GM18505 (cell line): Measurements from ENCODE around the gene GNA14.

ENCODE experiments used
- ATAC-seq: cut with Tn5 transposase; IDR thresholded peaks from one replicate; pipeline ENCODE4 v1.9.1; 2021; ENCODE audit not compliant: unreplicated experiment
- POLR2A ChIP-seq: IDR thresholded peaks from 4 replicates; pipeline ENCODE4 v1.6.1; 2011; ENCODE audit warnings: borderline replicate concordance; ENCODE audit not compliant: insufficient read depth, insufficient read length; ENCODE audit errors: extremely low read depth

Gene GNA14

DNA sequence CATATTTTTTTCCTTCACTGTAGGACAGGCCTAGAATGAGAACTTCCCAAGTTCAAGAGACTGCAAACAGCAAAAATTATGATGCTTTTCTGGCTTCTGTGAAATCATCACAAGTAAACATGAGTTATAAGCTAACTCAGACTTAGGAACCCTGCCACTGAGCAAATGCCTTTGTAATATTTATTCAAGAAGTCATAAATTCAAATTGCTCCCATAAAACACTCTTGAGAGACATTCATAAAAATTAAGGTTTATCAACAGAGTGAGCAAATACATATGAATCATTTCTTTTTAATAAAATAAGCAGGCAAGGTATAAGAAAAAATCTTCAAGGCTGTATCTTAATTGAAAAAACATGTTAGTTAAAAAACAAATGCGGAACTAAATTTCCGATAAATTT, 124.2 kb downstream of the GNA14 start:
- no peak for TF ChIP-seq POLR2A
- ATAC-seq: no peak

DNA sequence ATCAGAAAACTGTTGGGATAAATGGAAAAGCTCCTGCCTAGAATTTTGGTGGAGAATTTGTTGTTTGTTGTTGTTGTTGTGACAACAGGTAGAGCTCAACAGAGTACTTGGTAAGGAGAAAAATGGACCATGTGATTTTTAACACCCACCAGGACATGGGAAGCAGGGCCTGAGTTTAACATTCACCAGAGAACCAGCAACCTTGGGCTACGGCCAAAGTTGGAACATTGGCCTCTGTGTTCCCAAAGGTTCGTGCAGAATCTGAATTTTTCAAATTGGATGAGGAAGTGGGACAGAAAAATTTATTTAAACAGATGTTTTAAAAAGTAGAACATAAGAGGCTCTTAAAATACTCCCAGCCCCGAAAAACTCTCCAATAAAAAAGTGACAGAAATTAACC, 127.0 kb downstream of the GNA14 start:
- ATAC-seq: no peak
- TF ChIP-seq POLR2A: no peak

DNA sequence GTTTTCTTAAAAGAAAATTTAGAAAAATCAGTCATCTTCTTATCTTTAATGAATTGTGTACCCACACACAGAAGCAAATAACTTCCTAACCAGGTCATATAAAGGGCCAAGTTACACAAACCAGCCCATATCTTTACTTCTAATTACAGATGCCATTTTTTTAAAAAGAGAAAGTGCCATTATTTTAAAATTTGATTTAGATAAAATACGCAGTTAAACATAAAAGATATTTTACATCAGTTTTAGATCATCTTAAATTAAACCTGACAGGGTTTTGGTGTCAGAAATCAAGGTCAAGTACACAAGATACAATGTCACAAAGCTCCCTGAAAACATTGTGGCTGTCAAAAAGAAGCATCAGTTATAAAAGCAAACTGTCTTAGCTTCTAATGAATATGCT, 129.4 kb downstream of the GNA14 start:
- TF ChIP-seq POLR2A: no peak

DNA sequence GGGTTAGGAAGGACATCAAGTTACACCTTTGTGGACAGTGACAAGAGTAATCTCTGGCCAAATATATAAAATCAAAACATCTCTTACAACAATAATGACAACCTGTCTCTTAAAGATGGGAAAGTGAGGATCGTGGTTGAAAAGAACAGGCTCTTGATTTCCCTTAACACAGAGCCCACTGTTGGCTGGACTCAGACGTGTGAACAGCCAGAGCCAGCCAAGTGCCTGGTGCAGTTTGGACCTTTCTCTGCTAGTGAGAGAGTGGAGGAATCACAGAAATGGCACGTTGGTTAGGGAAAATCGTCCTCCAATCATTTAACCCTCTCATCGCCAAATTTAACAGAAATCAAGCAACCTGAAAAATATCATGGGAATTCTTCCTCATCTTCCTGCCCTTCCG, 131.3 kb downstream of the GNA14 start:
- no peak for ATAC-seq

More for the DNA sequence above, 129.4 kb downstream of the GNA14 start:
- ATAC-seq: no peak

DNA sequence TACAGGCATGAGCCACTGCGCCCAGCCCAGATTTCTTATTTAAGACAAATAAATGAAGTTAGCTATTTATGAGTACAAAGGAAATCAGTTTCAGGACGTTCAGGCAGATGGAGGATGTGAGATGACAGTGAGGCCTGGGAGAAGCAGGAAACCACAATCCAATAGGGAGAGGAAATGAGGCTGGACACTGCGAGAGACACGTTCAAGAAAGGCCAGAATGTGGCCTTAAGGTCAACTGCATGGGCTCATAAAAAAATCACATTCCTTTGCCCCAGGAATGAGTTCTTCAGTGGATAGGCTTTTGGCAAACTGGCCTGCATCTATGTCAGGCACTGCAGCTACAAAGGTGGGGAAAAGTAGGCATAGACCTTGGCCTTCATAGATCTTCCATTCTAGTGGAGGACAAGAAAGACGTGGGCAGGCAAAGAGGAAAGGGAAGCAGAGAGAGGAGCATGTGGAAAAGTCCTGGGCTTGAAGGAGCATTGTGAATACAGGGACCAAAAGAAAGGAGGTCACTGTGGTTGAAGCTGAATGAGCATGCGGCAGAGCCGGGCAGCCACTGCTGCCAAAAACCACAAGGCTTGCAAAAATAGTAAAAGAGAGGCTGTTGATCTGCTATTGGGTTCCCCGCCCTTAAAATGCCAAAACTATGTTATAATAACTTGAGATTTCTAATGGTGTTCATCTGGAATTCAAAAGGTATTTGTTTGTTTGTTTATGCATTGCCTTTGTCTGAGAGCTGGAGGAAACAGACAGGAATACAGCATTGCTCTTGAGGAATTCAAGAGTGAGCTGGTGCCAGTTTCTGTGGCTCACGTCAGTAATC, 133.0 kb downstream of the GNA14 start:
- no peak for TF ChIP-seq POLR2A
- ATAC-seq: no peak

More for the DNA sequence above, 131.3 kb downstream of the GNA14 start:
- no peak for TF ChIP-seq POLR2A

DNA sequence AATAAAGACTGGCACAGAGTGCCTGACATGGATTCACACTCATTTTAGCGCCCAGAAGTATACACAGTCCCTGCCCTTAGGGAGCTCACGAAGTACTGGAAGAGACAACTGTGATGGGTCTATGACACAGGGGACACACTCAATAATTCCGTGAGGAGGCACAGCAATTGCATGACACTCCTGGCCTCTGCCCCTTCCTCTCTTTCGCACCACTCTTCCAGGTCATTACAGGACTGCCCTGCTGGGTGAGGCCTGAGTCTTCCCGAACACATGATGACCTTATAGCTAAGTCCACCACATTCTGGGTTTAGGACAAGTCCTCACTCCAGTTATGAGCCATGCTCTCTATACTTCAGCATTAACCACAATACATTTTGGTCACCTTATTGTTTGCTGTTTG, 134.7 kb downstream of the GNA14 start:
- ATAC-seq: no peak
- TF ChIP-seq POLR2A: no peak

DNA sequence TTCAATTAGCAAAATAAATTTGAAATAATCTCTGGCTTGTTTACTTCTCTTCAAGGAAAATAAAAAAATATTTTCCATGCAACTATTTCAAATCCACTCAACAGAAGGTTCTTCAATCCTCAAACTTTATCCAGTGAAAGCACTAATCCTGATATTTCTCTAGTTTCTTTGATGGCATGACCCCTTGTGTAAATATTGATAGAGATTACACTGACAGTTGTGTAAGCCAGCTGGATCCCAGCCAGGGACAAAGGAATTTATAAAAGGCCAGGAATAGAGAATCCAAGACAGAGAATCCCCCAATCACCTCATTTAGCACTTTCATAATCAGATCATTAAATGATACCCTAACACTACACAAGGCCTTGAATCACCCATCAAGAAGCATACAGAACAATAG, 135.2 kb downstream of the GNA14 start:
- no peak for ATAC-seq
- no peak for TF ChIP-seq POLR2A

DNA sequence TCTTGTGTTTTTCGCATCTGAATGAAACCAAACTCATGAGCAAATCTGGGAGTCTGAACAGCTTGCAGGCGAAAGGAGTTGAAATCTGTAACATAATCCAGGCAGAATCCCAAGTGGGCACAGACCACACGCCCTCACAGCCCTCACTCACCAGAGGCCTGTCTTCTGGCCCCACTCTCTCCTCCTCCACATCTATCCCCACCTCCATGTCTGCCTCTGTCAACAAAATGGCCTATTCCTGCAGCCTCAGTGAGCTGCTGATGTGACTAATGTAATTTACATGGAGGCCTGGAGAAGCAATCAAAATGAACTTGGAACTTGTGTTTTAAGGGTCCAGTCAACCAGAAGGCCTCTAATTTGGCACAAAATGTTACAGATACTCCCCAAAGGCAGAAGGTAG, 136.6 kb downstream of the GNA14 start:
- no peak for TF ChIP-seq POLR2A

DNA sequence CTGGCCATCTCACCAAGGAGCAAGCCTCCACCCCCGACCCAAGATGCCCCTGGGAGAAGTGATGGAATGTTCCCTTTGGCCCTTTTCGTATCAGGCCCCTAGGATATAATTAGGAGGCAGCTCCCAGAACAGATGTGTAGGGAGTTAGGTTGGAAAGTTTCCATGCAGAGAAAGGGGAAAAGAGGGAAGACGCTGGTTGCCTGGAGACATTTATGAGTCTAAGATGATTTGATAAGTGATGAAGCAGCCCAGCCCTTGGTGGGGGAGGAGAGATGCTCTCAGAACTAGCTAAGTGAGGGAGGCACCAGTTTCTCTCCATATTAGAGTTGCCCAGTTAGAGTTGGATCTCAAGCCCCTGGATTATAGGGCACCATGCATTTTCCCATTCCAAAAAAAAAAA, 137.5 kb downstream of the GNA14 start:
- no peak for ATAC-seq
- TF ChIP-seq POLR2A: no peak

More for the DNA sequence above, 136.6 kb downstream of the GNA14 start:
- no peak for ATAC-seq

DNA sequence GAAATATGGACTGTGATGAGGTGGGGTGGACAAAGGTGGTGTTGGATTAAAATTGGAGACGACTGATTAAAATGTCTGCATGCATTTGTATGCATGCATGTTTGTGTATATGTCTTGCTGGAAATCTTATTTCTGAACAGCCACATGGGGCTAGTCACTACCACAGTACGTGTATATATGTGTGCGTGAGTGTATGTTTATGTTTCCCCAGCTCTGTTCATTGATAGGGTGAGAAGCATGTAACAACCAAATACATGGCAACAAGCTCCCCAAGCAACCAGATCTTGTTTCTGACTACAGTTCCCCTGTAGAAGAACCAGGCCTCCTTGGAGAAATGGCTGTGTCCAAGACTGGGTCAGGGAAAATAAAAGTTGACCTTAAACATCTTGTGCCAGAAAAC, 139.7 kb downstream of the GNA14 start:
- no peak for TF ChIP-seq POLR2A
- ATAC-seq: no peak

DNA sequence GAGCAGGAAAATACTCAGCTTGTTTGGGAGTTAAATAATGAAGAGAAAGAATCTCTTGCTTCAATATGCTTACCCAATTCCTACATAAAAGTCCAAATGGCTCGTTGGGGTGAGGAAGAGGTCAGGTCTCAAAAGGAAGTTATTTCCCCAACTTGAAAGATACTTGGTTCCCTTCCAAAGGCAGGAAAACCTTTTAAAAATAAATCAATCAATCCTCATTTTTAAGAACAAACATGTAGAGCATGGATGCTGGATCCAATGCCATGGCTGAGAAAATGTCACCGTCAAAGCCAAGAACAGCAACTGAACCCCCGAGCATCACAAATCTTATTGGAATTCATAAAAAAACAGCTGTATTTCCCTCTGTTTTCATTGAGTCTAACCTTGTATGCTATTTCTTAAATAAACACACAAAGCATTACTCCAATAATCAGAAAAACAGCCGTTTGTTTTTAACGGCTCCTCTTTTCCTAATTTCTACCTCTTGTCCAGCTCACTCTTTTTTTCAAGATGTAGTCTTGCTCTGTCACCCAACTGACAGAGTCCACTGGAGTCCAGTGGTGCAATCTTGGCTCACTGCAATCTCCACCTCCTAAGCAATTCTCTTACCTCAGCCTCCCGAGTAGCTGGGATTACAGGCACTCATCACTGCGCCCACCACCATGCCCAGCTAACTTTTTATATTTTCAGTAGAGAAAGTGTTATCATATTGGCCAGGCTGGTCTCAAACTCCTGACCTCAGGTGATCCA, 140.7 kb downstream of the GNA14 start:
- TF ChIP-seq POLR2A: no peak
- no peak for ATAC-seq

DNA sequence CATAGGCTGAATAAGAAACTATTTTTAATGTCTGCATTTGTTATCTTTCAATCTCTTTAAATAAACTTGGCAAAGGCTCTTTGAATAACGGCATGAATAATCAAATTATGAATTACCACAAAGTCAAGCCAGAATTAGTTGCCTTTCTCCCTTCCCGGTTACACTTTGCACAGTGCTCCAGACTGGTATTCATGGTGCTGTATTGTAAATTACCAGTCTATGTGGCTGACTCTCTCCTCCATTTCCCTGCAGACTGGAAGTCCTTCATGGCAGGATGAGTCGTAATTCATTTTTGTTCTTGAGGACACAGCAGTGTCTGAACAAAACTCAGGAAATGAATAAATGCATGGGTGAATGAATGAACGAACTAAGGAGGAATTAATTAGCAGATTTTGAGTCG, 142.9 kb downstream of the GNA14 start:
- no peak for ATAC-seq
- no peak for TF ChIP-seq POLR2A

DNA sequence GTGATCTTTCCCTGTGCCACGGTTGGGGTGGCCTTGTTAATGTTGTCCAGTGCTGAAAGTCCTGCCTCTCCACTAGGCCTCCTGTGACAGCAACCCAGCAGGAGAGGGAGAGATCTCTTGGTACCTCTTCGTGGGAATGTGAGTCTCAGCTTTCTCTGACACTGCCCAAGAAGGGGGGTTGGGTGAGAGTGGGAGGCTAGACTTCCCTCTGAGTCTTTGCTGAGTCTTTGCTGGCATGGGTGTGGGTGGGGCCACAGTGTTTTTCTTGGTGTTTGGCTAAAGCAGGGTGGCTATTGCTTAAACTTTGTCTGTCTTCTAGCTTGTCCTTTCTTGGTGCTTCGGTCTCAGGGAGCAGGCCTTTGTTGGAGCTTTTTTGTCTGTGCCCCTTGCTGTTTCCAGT, 145.6 kb downstream of the GNA14 start:
- no peak for ATAC-seq
- no peak for TF ChIP-seq POLR2A

DNA sequence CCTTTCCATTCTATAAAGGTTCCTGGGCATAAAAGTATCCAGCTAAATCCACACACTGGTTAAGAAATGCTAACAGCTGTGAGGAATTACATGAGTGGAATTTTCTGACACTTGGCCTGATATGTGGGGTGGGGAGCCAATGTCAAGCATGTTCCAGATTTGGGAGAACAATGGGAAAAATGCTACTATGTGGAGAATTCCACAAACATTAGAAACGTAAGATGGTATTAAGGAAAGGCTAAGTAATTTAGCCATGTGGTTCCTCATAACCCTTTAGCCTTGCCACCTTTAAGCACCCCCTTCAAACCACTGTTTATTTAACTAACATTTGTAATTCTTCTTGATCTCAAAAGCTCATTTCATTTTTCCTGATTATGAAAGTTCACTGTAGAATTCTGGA, 149.2 kb downstream of the GNA14 start:
- TF ChIP-seq POLR2A: no peak
- ATAC-seq: no peak
